Medulla oblongata (tissue), 1 donor: Measurements from ENCODE around the gene TMIGD2.
A peak's percentile ranks its signal among the peaks of the same experiment; 100 is the strongest.
"Not testable (repeated sequence)": the region's sequence is repeated elsewhere in the genome, so short reads cannot be mapped to it uniquely, and the experiment has no call there.

Source experiments
- DNase-seq: peaks from one replicate; pipeline ENCODE4 v3.0.0-alpha.2; 2015; ENCODE audit errors: extremely low spot score

TMIGD2 gene, protein sequence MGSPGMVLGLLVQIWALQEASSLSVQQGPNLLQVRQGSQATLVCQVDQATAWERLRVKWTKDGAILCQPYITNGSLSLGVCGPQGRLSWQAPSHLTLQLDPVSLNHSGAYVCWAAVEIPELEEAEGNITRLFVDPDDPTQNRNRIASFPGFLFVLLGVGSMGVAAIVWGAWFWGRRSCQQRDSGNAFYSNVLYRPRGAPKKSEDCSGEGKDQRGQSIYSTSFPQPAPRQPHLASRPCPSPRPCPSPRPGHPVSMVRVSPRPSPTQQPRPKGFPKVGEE

DNA sequence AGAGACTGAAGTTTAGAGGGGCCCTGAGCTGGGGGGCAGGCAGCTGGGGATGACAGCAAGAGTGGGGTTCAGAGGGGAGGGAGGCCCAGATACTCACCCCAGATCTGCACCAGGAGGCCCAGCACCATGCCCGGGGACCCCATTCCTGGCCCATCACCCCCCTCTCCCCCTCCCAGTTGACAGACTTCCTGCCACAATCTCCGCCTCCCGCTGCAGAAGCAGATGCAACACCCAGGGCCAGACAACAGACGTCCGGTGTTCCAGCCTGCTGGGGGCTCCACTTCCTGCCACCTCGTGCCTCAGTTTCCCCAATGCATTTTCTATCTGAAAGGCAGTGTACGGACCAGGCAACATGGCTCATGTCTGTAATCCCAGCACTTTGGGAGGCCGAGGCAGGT lies at the start of gene TMIGD2:
TMIGD2 (minus strand) TSS at position 147 of the 398 bp plus-strand sequence; CDS start at position 143, 4 bp downstream.
- DNase-seq, result no peak

DNA sequence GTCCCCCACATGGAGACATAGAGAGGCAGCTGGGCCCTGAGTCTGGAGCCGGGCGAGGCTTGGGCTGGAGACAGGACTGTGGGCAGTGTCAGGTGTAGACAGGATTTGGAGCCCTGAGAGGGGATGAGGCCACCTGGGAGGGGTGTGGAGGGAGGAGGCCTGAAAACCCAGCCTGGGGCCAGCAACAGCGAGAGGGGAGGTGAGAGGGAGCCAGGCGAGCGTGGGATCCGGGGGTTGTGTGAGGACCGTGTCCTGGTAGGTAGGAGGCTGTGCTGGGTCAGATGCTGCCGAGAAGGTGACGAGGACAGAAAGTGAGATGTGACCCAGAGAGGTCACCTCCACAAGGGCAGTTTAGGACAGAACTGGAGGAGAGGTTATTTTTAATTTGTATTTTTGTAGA lies 48.5 kb upstream of the TMIGD2 start:
- no peak for DNase-seq

DNA sequence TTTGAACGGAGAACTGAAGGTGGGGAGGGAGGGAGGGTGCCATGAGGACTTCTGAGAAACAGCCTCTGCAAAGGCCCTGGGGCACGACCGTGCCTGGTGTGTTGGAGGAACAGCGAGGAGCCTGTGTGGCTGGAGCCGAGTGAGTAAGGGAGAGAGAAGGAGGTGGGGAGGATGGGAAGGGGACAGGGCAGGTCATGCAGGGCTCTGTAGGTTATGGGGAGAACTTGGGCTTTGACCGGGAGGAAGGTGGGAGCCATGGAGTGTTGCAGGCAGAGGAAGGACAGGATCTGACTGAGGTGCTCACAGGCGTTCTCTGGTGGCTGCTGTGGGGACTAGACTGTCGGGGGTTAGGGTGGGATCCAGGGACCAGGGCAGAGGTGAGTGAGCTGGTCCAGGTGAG lies 47.9 kb upstream of the TMIGD2 start:
- DNase-seq, result no peak

DNA sequence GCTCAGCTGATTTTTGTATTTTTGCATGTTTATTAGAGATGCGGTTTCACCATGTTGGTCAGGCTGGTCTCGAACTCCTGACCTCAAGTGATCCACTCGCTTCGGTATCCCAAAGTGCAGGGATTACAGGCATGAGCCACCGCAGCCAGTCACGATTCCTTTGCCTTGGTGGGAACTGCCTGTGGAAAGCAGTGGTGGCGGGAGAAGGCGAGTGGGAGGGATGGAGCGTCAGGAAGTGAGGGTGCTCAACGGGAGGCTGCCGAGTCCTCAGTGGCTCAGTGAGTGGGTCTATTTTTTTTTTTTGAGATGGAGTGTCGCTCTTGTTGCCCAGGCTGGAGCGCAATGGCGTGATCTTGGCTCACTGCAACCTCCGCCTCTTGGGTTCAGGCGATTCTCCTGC lies 47.0 kb upstream of the TMIGD2 start:
- not testable (repeated sequence) for DNase-seq

DNA sequence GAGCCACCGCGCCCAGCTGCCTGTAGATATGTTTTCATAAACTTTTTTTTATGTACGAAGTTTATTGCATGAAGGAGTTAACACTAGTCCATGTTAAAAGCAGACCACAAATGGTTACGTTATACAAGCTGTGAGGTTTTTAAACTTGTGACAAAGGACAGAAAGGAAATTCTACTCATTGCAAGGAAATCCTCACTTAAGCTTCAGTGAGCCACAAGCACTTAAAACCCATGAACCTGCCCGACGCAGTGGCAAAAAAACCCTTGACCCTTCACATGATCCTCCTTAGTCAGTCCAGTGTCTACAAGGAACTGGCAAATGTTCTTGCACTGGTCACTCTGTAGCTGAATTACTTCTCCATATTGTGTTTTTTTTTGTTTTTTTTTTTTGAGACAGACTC lies 45.3 kb upstream of the TMIGD2 start:
- no peak for DNase-seq

DNA sequence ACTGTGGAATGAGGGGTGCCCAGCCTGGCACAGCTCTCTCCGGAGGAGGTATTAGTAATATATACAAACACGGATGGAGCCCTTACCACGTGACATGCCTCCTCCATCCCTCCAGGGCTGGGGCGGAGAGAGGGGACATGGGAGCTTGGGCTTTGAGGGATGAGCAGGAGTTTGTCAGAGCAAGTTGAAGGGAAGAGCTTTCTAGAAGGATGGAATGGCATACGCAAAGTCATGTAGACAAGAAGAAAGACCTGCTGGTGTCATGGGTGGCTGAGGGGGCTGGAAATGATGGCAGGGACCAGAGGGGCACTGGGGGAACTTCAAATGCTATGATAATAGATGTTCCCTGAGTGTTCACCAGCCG lies 43.8 kb upstream of the TMIGD2 start:
- no peak for DNase-seq

DNA sequence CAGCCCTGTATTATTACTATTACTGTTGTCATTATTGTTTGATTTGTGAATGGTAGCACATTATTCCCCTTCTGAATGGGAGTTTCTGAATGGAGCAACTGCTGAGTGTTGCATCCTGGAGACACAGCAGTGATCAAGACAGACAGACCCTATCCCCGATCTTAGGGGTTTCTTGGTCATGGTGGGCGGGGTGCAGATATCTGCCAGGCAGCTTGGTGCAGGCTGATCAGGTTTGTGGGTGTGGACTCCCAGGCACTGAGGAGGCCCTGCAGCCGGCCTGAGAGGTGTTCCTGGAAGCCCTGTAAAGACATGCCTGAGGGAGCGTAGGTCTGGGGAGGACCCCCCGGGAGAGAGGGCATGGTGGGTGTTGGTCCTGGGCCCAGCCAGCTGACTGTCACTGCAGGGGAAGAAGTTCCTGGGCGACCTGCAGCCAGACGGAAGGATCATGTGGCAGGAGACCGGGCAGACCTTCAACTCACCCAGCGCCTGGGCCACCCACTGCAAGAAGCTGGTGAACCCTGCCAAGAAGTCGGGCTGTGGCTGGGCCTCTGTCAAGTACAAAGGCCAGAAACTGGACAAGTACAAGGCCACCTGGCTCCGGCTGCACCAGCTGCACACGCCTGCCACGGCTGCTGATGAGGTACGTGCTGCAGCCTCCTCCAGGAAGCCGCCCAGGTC lies 43.3 kb upstream of the TMIGD2 start:
- DNase-seq, result no peak

DNA sequence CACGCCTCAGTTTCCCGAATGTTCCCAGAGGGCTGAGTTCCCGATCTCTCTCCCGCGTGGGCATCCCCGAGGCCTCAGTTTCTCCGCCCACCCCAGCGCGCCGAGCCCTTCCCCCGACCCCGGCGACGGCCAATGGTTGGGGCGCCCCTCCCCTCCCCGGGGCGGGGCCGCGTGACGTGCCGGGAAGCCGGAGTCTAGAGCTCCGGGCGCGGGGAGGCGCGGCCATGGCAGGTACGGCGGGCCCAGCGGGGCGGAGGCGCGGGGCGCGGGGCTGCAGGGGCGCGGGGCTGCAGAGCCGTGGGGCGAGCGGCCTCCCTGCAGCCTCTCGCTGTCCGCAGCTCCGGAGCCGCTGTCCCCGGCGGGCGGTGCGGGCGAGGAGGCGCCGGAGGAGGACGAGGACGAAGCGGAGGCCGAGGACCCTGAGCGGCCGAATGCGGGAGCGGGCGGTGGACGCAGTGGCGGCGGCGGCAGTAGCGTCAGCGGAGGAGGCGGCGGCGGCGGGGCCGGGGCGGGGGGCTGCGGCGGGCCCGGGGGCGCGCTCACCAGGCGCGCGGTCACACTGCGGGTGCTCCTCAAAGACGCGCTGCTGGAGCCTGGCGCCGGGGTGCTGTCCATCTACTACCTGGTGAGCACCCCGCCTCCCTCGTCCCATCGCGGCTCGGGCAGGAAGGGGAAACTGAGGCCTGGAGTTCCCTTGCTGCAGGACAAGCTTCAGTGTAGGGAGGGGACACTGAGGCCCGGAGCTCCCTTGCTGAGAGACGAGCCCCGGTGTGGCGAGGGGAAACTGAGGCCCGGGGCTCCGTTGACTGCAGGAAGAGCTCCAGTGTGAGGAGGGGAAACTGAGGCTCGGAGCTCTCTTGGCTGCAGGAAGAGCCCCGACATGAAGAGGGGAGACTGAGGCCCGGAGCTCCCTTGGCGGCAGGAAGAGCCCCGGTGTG lies 41.5 kb upstream of the TMIGD2 start, which contains the start of gene MPND:
MPND (plus strand) TSS at position 193 of the 938 bp plus-strand sequence; CDS start at position 225, 32 bp downstream.
- peak; percentile 97 for DNase-seq

DNA sequence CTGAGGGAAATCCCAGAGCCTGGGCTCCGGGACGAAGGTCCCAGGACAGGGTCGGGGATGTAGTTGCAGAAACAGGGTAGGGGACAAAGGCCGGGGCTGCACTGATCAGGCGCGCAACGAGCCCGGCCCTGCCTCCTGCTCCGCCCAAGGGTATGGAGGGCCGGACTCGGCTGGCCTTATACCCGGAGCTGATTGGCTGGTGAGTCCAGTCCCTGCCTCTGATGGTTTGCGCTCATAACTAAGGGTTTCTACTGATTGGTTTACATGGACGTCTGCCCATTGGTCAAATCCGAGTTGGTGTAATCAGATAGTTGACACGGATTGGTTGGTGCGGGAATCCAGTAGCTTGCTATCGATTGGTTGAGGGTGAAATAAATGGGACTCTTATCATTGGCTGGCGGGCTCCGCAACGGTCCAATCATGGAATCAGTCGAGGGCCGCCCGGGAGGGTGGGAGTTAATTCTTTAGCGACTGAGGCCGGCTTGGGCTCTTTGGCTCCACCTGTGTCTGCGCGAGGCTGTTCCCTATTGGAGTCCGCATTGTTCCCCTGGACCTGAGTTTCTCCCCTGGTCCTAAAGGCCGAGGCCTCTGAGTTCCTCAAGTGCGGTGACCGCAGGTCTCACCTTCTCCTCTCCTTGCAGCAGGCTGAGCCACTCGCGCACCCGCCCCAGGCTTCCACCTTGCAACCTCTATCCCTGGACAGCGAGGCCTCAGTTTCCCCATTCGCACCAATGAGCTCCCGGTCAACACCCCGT lies 40.6 kb upstream of the TMIGD2 start:
- peak; percentile 100 for DNase-seq

DNA sequence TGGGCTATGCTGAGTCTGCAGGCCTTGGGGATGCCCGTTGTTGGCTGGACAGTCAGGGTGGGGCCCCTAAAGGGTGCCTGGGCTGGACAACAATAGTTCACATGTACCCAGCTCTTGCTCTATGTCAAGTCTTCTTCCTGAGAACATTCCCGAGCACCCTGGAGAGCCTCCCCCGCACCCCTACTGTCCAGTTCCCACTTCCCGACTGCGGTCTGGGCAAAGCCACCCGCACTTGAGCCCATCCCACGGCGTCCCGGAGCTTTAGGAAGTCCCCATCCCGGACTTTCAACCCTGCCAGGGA lies 40.1 kb upstream of the TMIGD2 start:
- no peak for DNase-seq

DNA sequence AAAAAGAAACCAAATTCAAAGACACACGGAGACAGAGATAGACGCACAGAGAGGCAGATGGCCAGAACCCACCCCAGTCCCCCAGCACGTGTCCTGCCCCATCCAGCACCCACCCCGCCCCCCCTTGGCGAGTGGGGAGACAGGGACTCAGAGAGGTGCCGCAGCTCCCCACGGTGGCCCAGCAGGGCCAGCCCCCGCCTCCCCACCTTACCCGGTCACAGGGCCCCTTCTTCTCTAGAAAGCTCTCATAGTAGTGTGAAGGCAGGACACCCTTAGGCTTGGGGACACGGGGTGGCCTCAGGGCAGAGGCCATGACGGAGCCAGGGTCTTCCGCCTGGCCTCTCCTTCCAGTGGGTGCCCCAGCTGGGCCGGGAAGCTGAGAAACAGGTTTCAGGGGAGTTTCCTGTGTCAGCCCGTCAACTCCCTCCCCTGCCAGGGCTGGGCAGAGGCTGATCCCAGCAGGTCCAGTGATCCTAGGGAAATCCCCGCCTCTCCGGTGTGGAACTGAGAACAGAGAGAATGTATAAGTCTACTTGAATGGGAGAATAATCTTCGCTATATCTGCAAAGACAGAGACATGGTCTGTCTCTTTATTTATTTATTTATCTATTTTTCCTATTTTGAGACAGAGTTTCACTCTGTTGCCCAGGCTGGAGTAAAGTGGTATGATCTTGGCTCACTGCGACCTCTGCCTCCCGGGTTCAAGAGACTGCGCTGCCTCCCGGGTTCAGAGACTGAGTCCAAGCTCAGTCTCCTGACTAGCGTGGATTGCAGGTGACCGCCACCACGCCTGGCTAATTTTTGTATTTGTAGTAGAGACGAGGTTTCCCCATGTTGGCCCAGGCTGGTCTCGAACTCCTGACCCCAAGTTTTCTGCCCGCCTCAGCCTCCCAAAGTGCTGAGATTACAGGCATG lies 36.5 kb upstream of the TMIGD2 start, which contains the start of gene STAP2:
STAP2 (minus strand) TSS at position 387 of the 915 bp plus-strand sequence; CDS start at position 313, 74 bp downstream.
- no peak for DNase-seq

DNA sequence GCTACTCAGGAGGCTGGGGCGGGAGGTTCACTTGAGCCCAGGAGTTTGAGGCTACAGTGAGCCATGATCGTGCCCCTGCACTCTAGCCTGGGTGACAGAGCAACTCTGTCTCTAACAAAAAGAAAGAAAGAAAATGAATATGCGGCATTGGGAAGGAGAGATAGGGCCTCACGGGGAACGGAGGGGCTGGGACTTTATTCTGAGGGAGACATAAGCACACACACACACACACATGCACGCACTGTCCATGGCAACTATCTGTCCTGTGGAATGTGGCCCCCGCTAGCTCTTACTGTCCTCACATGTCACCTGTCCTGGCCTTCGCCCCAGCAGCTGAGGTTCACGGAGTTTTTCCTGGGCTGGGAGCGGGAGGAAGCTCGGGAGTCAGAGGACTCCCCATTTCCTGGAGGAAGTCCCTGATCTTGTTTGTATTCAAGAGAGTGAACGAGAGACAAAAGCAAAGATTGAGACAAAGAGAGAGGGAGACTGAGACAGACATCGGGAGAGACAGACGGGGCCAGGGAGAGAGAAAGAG lies 35.8 kb upstream of the TMIGD2 start:
- DNase-seq, result peak; percentile 43

DNA sequence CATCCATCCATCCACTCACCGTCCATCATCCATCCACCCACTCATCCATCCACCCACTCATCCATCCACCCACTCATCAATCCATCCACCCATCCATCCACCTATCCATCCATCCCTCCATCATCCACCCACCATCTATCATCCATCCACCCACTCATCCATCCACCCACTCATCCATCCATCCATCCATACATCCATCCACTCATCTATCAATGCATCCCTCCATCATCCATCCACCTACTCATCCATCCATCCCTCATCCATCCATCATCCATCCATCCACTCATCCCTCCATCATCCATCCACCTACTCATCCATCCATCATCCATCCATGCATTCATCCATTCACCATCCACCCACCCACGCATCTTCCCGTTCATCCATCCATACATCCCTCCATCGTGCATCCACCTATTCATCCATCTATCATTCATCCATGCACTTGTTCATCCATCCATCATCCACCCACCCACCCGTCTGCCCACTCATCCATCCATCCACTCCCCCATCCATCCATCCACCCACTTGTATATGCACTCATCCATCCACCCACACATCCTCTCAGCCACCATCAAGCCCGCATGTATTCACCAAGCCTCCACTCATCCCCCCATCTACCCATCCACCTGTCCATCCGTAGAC lies 32.9 kb upstream of the TMIGD2 start:
- no peak for DNase-seq

DNA sequence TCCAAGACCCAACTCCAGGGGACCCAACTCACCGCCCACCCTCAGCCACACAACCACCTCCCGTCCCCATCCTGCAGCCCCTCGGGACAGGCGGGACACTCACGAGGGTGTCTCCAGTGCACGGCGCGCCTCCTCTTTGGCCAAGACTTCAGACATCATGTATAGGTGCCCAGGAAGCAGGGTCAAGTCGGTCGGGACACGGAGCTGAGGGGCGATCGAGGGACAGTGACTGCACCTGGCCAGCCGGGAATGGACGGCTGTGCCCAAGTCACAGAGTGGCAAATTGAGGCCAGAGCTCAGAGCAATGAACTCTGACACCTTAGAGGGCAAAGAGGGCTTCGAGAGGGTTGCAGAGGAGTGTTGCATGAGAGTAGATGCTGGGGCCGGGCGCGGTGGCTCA lies 27.7 kb upstream of the TMIGD2 start:
- no peak for DNase-seq

DNA sequence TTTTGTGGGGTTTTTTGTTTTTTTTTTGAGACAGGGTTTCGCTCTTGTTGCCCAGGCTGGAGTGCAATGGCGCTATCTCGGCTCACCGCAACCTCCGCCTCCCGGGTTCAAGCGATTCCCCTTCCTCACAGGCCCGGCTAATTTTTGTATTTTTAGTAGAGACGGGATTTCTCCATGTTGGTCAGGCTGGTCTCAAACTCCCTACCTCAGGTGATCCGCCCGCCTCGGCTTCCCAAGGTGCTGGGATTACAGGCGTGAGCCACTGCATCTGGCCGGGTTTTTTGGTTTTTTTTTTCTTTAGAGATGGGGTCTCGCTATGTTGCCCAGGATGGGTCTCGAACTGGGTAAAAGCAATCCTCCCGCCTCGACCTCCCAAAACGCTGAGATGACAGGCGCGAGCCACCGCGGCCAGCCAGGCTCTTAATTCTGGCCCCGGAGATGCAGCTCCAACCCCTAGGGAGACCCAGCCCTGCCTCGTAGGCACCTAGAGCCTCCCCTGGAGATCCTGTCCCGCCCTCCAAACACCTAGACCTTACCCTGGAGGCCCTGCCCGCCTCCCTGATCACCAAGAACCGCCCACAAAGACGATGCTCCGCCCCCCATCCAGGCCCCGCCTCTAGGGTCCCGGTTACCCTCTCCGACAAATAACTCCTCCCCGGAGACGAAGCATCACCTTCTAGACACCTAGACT lies 26.9 kb upstream of the TMIGD2 start:
- DNase-seq, result not testable (repeated sequence)

DNA sequence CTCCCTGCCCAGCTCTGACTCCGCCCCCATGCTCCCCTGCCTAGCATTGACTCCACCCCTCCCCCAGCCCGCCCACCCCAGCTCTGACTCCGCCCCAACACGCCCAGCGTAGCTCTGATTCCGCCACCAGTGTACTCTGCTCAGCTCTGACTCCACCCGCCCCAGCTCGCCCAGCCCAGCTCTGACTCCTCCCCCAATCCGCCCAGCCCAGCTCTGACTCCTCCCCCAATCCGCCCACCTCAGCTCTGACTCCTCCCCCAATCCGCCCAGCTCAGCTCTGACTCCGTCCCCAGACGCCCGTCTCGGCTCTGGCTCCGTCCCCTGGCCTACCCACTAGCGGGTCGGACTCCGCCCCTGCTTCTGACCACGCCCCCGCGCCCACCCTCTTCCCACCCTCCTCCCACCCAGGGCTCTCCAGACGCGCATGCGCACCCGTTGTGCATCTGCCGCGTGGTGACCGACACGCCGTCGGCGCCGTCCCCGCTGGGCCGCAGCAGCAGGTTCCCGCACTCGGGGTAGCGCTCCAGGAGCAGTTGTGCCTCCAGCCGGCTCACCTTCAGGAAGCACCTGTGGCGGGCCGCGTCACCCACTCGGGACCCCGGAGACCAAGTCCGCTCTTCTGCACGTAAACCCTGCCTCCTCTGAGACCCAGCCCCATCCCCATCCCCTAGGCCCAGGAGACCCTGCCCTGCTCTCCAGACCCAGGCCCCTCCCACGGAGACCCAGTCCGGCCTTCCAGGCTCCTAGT lies 26.2 kb upstream of the TMIGD2 start:
- DNase-seq, result peak; percentile 92

DNA sequence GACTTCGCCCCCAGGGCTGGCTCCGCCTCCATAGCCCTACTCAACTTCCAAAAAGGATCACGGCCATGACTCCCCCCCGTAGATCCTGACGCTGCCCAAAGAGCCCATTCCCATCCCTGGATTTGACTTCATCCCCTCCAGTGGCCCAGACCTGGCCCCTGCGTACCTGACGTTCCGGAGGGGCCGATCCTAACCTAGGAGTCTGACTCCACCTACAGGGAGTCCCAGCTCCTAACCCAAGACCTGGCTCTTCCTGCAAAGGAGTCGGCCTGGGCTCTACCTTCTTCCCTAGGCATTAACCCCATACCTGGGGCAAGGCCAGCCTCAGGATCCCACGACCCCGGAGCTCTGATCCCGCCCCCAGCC lies 25.7 kb upstream of the TMIGD2 start:
- no peak for DNase-seq

DNA sequence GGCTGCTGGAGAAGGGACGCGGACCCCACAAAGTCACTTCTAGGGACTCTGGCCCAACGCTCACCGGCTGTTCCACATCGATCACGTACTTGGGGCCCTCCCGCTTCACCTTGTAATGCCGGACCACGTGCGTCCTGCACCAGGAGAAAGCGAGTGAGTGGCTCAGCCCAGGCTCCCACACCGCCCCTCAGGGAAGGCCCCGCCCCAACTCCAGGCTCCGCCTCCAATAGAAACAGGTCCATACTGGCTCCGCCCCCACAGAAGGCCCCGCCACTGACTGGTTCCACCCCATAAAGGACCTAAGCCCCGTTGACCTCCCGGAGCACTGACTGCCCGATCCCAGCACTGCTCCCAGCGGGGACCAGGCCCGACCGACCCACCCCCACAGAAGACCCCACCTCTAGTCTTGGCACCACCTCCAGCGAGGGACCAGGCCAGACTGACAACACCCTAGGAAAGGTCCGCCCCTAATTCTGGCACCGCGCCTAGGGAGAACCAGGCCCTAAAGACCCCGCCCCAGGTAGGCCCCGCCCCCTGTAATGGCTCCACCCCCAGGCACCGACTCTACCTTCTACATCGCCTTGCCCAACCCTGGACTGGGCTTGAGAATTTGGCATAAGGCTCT lies 25.2 kb upstream of the TMIGD2 start:
- DNase-seq, result no peak
